ENCODE data around the gene GPX5.

Gene GPX5

DNA sequence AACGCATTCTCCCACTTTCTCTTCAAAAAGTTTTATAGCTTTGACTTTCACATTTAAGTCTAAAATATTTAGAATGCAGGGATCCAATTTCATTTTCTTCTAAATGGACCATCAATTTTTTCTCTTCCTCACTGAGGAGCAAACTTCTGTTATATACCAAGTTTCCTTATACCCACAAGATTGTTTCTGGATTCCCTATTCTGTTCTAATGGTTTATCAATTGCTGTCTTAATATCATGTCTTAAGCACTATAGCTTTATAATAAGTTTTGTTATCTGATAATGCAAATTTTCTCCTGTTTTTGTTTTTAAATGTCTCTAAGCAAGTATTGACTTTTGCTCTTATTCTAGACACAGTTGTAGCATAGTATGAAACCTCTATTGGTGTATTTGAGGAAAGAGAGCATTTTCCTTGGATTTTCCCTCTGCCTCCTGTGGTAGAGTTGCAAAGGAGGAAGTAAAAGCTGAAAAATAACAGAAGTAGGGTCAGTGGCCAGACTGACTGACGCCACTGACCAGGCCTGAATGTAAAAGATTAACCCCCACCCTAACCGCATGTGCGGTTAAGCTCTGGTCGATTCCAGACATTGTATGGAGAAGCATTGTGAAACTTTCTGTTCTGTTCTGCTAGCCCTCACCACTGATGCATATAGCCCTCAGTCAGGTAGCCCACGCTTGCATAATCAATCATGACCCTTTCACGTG, 40.3 kb downstream of the GPX5 start:
- Mint-ChIP-seq H3K27ac (no peak overlapping the region), H3K27me3 (peaks cover 22% of the 10 kb centered on the region), H3K4me1 (no peaks in the 10 kb centered on the region), H3K4me3 (no peak overlapping the region), H3K36me3 (no peaks in the 10 kb centered on the region), H3K9me3 (no peaks in the 10 kb centered on the region)
- no peak for ATAC-seq

GRCh38 chr6:28566527-28567252, 41.0 kb downstream of the GPX5 start:
- Mint-ChIP-seq H3K4me3 (no peak overlapping the region), H3K27ac (no peak overlapping the region), H3K9me3 (no peaks in the 10 kb centered on the region), H3K27me3 (peaks cover 22% of the 10 kb centered on the region), H3K36me3 (no peaks in the 10 kb centered on the region), H3K4me1 (no peaks in the 10 kb centered on the region)
- ATAC-seq, result no peak

GRCh38 chr6:28567506-28567905, 41.8 kb downstream of the GPX5 start:
- H3K9me3 Mint-ChIP-seq, result no peaks in the 10 kb centered on the region
- no peaks in the 10 kb centered on the region for H3K36me3 Mint-ChIP-seq
- H3K4me3 Mint-ChIP-seq, result no peak overlapping the region
- no peaks in the 10 kb centered on the region for H3K4me1 Mint-ChIP-seq
- peaks cover 22% of the 10 kb centered on the region for H3K27me3 Mint-ChIP-seq
- no peak for ATAC-seq
- no peak overlapping the region for H3K27ac Mint-ChIP-seq

DNA sequence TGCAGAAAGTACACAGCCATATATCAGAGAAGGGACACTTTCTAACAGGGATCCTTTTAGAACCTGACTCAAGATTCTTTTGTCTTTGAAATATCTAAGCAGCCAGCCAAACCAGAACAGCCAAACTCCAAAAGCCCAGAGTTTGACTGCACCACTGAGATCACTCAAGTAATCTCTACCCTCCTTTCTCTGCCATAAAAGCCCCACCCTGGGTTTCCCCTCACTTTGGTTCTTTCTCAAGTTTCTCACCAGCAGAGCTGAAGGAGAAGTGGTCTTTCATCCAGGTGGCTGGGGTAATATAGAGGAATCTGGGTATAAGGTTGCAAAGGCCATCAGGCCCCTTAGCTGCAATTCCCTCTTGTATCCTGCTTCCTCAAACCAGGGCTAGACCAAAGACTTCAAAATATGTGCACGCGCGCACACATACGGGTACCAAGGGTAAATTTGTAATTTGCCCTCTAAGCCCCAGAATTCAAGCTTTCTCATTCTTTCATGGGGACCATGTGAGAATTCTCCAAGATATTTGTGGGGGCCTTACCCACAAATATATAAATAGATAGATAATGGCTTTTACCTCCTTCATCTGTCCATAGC, 42.9 kb downstream of the GPX5 start:
- H3K27me3 Mint-ChIP-seq, result peaks cover 22% of the 10 kb centered on the region
- ATAC-seq, result no peak
- no peak overlapping the region for H3K27ac Mint-ChIP-seq
- no peaks in the 10 kb centered on the region for H3K36me3 Mint-ChIP-seq
- H3K4me3 Mint-ChIP-seq, result no peak overlapping the region
- H3K4me1 Mint-ChIP-seq, result no peaks in the 10 kb centered on the region
- H3K9me3 Mint-ChIP-seq, result no peaks in the 10 kb centered on the region

DNA sequence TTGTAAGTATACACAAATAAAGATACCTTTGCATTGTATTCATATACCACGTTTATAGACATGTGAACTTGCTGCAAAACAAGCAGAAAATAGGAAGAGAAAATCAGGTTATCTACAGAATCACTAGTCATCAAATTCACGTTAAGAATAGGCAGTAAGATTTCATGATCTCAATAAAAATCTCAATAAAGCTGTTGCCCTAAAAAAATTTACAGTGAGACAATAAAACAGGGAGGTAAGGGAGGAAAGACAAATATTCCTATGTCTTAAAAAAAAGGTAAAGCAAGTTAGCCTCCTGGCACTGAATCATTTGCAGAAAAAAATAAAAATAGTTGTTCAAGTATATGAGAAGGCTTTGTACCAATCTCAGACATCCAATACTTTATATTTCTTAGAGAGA, 44.1 kb downstream of the GPX5 start:
- peaks cover 30% of the 10 kb centered on the region for H3K27me3 Mint-ChIP-seq
- no peak for ATAC-seq
- H3K36me3 Mint-ChIP-seq, result no peaks in the 10 kb centered on the region
- no peak overlapping the region for H3K27ac Mint-ChIP-seq
- H3K9me3 Mint-ChIP-seq, result no peaks in the 10 kb centered on the region
- no peaks in the 10 kb centered on the region for H3K4me1 Mint-ChIP-seq
- H3K4me3 Mint-ChIP-seq, result no peak overlapping the region

- no peak overlapping the region for H3K4me3 Mint-ChIP-seq
- peaks cover 21% of the 10 kb centered on the region for H3K27me3 Mint-ChIP-seq
- H3K4me1 Mint-ChIP-seq, result no peaks in the 10 kb centered on the region
- no peaks in the 10 kb centered on the region for H3K36me3 Mint-ChIP-seq
- no peak overlapping the region for H3K27ac Mint-ChIP-seq
- no peaks in the 10 kb centered on the region for H3K9me3 Mint-ChIP-seq
- no peak for ATAC-seq
Observed at GRCh38 chr6:28580475-28580874, 54.8 kb downstream of the GPX5 start.

DNA sequence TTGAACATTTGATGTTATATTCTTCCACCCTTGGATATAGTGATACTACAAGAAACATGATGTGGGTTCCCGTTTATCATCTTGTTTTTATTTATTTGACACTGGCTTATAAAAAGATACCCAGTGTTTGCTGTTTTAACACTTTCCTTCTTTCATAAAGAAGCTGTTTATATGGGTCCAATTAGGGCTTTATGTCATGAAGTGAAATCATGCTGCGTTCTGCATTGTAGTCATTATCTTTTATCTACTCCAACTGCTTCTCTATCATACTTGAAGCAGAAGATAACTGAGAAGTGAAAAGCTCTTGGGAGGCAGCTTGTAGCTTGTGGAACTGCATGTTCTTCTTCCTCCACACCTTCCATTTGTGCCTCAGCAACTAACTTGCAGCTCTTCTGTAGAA, 57.8 kb downstream of the GPX5 start:
- no peak for ATAC-seq
- Mint-ChIP-seq H3K9me3 (peaks cover 3% of the 10 kb centered on the region), H3K36me3 (no peaks in the 10 kb centered on the region), H3K4me3 (no peak overlapping the region), H3K27me3 (peaks cover 49% of the 10 kb centered on the region), H3K4me1 (peaks cover 9% of the 10 kb centered on the region), H3K27ac (no peak overlapping the region)
